H1 (cell line): ENCODE data around the gene CIZ1. TPM values are rescaled to one million over a fixed set of nuclear protein-coding genes. Genes with fewer than 3 reads are reported as not detected.

Experiments
- polyA plus RNA-seq, 7 experiments: library from polyadenylated mRNA; depleted of rRNA in 3 of 7; stranded (reverse) in 5 of 7; unstranded in 2 of 7; fragments of >200 nt in 5 of 7; fragments of 200-250 nt in 2 of 7; gene quantifications; 1 replicate in 5 of 7; 2 replicates in 1 of 7; 4 replicates in 1 of 7; pipeline versions ENCODE4 v1.2.1 to v1.2.3, GENCODE V29; 2011 to 2013; ENCODE audit warnings: missing spikeins in 2 of 7, mixed read lengths in 2 of 7
- total RNA-seq: library from RNA; stranded (reverse); fragmentation: NEBNext Ultra II Directional; extraction: Animal tissue kit (Norgen Biotek cat#: 25700); gene quantifications from 2 replicates; pipeline ENCODE4 v1.2.1, GENCODE V29; 2021

The CIZ1 gene
- total and polyA plus RNA-seq, 2 of the 8 experiments (the other 6 are each of a cell fraction or from before 2014, with no cell fraction given), result 66.0 to 107 TPM

Other genes with a start within 250 kb of the CIZ1 start
- gene EEIG1, start 210.6 kb downstream of the CIZ1 start, total RNA-seq, result 50.8 and 51.3 TPM in 2 replicates
- gene EEIG1, start 210.6 kb downstream of the CIZ1 start, polyA plus RNA-seq (2011; rRNA removed), result 29.8 and 61.0 TPM in 2 replicates
- gene NAIF1, start 124.3 kb downstream of the CIZ1 start, total RNA-seq, result 8.7 and 11.6 TPM in 2 replicates
- 9.0 and 11.2 TPM in 2 replicates for gene NAIF1, start 124.3 kb downstream of the CIZ1 start, polyA plus RNA-seq (2011; rRNA removed)
- gene SLC25A25, start 123.3 kb downstream of the CIZ1 start, total RNA-seq, result 16.8 and 18.5 TPM in 2 replicates
- 6.5 and 10.0 TPM in 2 replicates for gene SLC25A25, start 123.3 kb downstream of the CIZ1 start, polyA plus RNA-seq (2011; rRNA removed)
- gene PTGES2, start 63.8 kb downstream of the CIZ1 start, total RNA-seq, result 76.9 and 81.2 TPM in 2 replicates
- gene PTGES2, start 63.8 kb downstream of the CIZ1 start, polyA plus RNA-seq (2011; rRNA removed), result 80.7 and 119 TPM in 2 replicates
- 1.1 and 1.4 TPM in 2 replicates for gene LCN2, start 42.1 kb downstream of the CIZ1 start, total RNA-seq
- gene LCN2, start 42.1 kb downstream of the CIZ1 start, polyA plus RNA-seq (2011; rRNA removed), result 1.6 TPM in 2 replicates
- 63.1 and 66.4 TPM in 2 replicates for gene BBLN, start 31.3 kb downstream of the CIZ1 start, total RNA-seq
- 164 and 264 TPM in 2 replicates for gene BBLN, start 31.3 kb downstream of the CIZ1 start, polyA plus RNA-seq (2011; rRNA removed)
- 43.7 and 62.7 TPM in 2 replicates for gene DNM1, start 11.8 kb upstream of the CIZ1 start, total RNA-seq
- gene DNM1, start 11.8 kb upstream of the CIZ1 start, polyA plus RNA-seq (2011; rRNA removed), result 34.3 and 55.4 TPM in 2 replicates
- 43.6 and 50.1 TPM in 2 replicates for gene GOLGA2, start 84.4 kb upstream of the CIZ1 start, total RNA-seq
- 13.1 and 15.9 TPM in 2 replicates for gene GOLGA2, start 84.4 kb upstream of the CIZ1 start, polyA plus RNA-seq (2011; rRNA removed)
- 25.5 and 29.0 TPM in 2 replicates for gene SWI5, start 84.7 kb upstream of the CIZ1 start, total RNA-seq
- 54.6 and 59.5 TPM in 2 replicates for gene SWI5, start 84.7 kb upstream of the CIZ1 start, polyA plus RNA-seq (2011; rRNA removed)
- 37.8 and 39.7 TPM in 2 replicates for gene TRUB2, start 130.9 kb upstream of the CIZ1 start, total RNA-seq
- 16.4 and 20.7 TPM in 2 replicates for gene TRUB2, start 130.9 kb upstream of the CIZ1 start, polyA plus RNA-seq (2011; rRNA removed)
- 30.2 and 32.3 TPM in 2 replicates for gene COQ4, start 131.3 kb upstream of the CIZ1 start, total RNA-seq
- gene COQ4, start 131.3 kb upstream of the CIZ1 start, polyA plus RNA-seq (2011; rRNA removed), result 58.8 and 79.2 TPM in 2 replicates
- gene SLC27A4, start 149.0 kb upstream of the CIZ1 start, total RNA-seq, result 20.5 and 21.1 TPM in 2 replicates
- 14.9 and 23.1 TPM in 2 replicates for gene SLC27A4, start 149.0 kb upstream of the CIZ1 start, polyA plus RNA-seq (2011; rRNA removed)
- gene URM1, start 179.8 kb upstream of the CIZ1 start, total RNA-seq, result 60.5 and 62.3 TPM in 2 replicates
- 58.3 and 71.9 TPM in 2 replicates for gene URM1, start 179.8 kb upstream of the CIZ1 start, polyA plus RNA-seq (2011; rRNA removed)
- gene CERCAM, start 229.3 kb upstream of the CIZ1 start, total RNA-seq, result 3.1 and 4.0 TPM in 2 replicates
- gene CERCAM, start 229.3 kb upstream of the CIZ1 start, polyA plus RNA-seq (2011; rRNA removed), result 5.2 and 7.2 TPM in 2 replicates